PC-9 (cell line): ENCODE measurements around the gene SEC31A.

Experiments used
- CTCF ChIP-seq: fragments of 200-600 bp; sonication (generic); conservative IDR thresholded peaks from 2 replicates; pipeline ENCODE4 v1.6.1; 2017; ENCODE audit warnings: mixed run types, antibody characterized with exemption, mild to moderate bottlenecking, moderate library complexity
- EZH2 ChIP-seq: fragments of 200-600 bp; sonication (generic); IDR thresholded peaks from 2 replicates; pipeline ENCODE4 v1.8.0; 2017; ENCODE audit warnings: antibody characterized with exemption, low read depth

- no peak for TF ChIP-seq CTCF
- TF ChIP-seq EZH2, result no peak
Observed at GRCh38 chr4:82782626-82783345, 108.2 kb downstream of the SEC31A start.
